HTERT RPE-1 (cell line): ENCODE measurements around the gene RBSN.

Experiments used
- in situ Hi-C: fragments of 300-500 bp; cut with MboI; formaldehyde crosslinking; loops from 4 replicates; pipeline ENCODE4 v1.14.3; 2020; ENCODE audit warnings: low sequenced_read_pairs

RBSN gene

DNA sequence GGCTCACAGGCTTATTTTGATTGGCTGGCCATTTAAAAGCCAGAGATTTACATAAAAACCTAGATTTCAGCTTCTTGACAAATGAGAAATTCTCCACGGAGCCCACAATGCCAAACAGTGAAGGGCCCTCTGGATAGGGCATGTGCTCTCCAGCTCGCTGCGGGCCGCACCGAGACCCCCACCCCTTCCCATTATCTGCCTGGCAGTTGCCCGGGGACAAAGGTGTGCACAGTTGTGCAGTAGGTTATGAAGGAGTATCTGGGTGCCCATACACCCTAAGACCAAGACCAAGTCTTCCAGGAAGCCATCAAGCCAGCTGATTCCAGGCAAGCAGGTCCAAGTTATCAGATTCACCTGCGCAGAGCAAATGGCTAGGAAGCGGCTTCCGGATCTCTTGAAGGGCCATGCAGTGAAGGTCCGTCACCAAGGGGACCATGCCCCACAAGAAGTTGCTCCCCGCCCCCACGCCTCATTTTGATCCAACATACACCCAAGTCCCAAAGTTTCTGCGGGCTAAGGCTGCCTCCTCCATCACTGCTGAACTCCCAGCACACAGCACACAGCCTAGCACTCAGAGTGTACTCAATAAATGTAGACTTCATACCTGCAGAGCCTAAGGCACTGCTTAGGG lies 35.2 kb downstream of the RBSN start:
- in situ Hi-C loops: no loop called here

DNA sequence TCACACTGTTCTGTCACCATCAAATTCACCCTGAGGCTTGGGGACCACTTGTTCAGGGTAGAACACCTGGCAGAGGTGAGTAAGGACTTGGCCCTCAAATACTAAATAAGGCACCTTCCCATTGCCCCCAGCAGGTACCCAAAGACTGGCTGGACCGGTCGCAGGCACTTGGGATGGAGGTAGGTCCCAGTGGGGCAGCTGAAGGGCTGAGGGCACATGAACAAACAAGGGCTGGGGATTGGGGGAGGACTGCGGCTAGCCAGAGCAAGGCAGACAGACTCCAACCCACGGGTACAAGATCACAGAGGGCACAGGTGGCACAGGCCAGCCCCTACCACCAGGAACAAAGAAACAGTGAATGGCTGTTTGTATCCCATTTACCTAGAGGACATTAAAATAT lies 35.7 kb downstream of the RBSN start:
- in situ Hi-C loops: no loop called here

DNA sequence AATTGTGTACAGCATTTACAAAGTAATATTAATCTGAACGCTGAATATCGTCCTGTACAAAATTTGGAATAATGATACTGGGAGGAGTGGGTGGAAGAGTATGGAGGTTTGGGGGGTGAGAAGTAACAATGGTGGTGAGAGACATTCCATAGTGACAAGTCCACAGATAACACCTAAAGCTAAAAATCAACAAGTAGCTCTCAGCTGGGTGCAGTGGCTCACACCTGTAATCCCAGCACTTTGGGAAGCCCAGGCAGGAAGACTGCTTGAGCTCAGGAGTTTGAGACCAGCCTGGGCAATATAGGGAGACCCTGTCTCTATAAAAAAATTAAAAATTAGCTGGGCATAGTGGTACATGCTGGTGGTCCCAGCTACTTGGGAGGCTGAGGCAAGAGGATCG lies 38.9 kb downstream of the RBSN start:
- in situ Hi-C loops: no loop called here

DNA sequence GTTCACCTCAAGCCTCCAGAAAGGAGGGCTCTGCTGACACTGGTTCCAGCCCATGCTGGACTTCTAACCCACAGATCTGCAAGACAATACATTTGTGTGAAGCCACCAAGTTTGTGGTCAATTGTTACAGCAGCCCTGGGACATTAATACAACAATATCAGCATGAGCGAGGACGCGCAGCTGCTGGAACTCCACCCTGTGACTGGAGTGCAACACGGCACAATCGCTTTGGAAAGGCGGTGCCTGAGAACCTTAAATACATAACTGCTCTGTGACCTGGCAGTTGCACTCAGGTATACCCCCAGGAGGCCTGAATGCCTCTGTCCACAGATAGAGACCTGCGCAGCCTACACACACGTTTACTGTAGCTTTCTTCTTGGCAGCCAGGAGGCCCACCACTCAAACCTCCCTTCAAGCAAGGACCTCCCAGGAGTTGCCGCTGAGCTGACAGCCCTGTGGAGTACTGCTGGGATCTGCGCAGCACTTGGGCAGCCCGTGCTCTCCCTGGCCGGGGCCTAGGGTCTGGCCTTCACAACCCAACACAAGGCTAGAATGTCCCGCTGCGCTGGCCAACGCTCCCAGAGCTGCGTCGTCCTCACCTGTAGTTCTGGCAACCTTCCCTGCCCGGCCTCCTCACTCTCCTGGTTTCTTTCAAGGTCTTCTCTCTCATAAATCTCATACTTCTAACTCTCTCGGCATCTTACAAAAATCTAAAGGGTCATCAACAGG lies 42.1 kb downstream of the RBSN start:
- in situ Hi-C loops: no loop called here

DNA sequence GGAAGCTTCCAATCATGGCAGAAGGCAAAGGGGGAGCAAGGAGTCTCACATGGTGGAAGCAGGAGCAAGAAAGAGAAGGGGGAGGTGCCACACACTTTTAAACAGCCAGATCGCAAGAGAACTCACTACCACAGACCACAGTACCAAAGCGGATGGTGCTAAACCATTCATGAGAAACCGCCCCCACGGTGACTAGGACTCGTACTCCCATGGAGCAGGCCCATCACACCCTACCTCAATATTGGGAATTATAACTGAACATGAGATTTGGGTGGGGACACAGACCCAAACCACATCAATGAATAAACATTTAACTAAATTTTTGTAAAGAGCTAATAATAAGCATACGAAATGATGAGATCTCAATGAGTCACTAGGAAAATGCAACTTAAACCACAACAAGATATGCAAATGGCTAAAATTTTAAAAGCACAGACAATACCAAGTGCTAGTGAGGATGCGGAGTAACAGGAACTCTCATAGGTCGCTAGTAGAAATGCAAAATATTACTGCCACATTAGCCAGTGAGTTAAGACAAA lies 43.9 kb downstream of the RBSN start:
- in situ Hi-C loops: no loop called here

DNA sequence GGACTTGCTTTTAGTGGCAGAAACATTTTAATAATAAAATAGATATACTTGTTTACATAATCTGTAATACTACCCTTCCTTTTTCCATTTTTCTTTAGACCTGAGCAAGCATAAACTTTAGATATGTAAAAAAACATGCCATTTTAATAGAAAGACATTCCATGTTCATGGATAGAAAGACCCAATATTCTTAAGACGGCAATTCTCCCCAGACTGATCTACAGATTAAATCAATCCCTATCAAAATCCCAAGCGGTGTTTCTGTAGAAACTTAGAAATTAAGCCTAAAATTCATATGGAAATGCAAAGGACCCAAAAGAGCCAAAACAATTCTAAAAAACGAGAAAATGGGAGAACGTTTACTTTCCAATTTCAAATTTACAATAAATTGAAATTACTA lies 45.4 kb downstream of the RBSN start:
- in situ Hi-C loops: no loop called here

DNA sequence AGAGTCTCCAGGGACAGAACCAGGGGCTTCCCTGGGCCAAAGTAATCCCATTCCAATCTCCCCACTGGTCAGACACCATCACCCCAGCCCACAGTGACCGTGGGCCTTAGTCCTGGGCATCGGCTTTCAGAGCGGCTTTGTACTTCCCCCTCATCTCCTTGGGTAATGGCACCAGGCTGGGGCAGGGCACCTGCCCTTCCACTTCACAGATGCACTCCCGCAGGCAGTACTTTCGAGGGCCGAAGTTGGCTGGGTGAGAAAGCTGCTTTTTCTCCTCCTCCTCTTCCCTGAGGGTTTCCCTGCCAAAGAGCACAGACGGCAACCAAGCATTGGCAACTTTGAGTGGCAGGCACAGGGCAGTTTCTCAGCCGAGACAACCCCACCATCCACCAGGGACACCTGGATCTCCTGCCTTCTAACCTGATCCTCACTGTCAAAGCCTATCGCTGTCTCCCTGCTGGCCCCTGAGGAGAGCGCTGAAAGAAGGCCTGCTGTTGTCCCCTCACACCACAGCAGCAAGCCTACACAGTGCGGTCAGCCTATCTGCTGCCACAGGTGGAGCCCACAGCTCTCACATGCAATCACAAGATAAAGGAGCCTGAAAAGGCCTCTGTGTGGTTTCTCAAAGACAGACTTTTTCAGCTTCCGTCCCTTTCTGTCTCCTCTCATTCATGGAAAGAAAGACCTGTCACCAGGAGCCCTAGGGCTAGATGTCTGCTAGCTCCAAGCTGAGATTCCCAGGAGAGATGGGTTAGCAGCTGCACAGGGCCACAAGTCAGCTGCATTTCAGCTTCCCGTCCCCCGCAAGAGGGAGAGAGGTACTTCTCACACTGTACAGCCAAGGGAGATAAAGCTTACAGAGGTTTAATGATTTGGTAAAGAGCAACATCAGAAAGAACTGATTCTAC lies 46.4 kb downstream of the RBSN start:
- in situ Hi-C loops: no loop called here

DNA sequence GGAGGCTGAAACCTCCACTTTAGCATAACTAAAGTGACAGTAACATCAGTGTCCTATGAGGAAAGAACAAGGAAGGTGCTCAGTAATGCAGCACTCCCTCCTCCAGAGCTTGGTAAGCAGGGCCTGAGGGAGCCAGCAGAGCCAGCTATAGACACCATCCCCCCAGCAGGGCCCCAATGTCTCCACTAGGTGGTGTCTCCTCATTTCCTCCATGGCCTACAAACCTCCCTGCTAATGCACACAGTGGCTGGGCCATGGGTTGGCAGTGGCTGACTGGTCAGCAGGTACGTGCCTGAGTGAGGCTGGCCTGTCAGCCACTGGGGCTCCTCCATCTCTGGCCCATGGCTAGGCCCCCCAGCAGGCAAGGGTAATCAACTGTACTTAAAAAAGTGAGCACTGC lies 47.4 kb downstream of the RBSN start:
- in situ Hi-C loops: no loop called here

DNA sequence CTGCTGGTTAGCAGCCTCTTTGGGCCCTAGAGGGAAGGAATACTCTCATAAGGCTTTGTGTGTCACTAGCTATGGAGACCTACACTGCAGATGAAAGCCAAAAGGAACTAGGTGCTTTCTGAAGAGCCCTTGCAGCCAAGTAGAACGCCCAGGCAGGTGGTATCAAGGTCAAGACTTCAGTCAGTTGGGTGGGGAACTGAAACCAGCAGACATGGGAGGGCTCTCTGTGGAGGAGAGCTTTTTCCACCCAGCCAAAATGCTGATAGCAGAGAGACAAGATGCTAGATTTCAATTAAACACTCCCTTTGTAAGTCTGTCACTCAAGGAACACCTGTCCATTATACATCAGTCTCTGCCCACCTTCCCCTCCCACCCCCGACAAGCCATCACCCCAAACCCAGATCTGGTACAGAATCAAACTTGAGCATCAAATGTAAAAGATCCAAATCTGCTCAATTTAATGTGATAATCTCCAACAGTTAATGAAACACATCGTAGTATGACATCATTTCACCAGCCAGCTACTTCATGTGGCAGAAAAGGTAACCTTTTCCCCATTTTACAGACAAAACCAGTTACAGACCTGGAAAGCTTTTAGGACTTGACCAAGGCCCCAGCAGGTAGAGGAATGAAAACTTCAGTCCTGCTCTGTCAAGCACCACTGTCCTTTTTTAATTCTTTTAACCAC lies 48.4 kb downstream of the RBSN start:
- in situ Hi-C loops: no loop called here

DNA sequence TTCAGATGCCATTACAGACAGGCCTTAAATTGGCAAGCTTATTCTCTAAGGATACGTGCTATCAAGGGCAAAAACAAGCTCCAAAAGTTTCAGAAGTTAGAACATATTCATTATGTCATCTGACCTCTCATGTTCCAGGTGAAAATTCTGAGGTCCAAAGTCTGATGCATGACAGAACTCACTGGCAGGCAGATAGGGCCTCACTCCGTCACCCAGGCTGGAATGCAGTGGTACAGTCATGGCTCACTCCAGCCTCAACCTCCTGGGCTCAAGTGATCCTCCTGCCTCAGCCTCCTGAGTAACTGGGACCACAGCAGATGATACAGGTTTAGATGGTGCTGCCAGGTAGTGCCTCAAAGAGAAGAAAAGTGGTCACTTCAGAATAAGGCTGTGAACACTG lies 49.4 kb downstream of the RBSN start:
- in situ Hi-C loops: no loop called here

DNA sequence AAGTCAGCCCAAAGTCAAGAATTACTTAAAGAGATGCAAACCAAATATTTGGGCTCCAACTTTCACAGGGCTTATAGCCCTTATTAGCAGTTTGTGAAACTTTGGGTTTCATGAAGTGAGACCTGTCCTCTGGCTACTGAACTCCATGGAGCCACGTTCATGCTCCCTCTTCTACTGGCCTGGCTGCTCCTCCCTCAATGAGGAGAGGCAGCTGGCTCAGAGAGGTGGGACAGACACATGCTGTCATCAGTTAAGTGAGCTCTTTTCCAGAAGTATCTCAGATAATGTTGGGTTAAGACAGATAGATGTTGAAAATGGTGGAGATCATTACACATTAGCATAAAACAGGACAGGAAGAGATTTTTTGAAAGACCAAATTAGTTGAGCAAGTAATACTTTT lies 53.3 kb downstream of the RBSN start:
- in situ Hi-C loops: no loop called here

DNA sequence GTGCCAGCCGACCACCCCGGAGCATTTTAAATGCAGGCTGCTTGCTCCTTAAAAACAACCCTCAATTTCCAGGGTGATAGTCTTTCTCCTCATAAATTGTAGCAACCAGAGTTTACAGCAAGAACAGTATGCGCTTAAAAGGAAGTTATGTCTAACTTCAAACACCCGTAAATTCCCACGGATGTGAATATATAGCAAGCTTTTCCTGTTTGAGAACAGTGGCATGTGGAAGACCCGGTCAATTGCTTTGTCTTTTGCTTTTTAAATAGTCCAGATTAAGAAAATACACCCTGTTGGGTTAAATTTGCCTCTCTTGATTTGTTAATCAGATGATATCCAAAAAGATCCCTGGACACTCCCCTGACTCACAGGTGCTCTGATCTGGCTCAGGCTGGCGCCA lies 54.6 kb downstream of the RBSN start:
- in situ Hi-C loops: no loop called here

DNA sequence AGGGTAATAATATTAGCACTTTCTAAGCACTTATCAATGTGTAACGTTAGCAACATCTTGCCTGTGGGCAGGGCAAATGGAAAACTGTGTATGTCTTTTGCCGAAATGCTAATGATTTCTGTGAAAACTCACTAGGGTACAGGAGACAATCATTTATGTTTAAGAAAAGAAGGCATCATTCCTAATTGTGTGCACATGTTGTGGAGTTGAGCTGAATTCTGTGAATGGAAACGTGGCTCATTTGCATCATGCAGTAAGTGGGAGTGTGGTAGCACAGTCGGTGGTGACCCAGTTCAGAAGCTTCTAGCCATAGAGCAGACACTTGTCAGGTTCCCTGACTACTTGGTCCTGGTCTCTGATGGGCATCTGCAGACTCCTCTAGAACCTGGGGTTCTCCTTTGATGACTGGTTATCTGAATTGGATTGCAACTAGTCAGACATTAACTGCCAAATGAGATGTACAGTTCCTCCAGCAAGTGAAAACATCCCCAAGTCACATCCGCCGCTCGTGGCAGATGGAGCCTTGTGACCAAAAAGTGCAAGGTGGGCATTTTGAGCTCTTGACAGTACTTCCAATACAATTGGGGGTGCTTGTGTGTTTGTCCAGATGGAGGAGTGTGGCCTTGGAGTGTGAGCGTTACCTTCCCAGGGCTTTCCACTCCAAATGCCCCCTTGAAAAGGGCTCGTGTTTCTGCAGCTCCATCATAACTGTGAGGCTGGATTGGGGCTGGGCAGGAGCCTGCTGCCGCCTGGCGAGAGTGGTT lies 55.4 kb downstream of the RBSN start:
- in situ Hi-C loops: no loop called here

DNA sequence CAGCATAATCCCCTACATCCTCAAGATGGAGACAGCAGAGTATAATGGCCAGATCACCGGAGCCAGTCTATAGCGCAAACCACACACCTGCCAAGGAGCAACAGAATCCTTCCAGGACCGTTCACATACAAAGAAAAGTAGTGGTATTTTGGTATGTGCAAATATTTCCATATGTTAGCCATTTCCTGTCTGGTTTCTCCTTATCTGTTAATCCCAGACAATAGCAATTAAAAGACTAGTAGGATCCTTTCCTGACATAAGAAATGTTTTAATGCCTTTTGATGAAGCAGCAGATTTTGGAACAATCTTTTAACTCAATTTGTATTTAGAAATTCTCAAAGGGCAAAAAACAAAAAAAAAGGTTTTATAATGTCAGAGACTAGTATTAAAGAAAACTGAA lies 56.0 kb downstream of the RBSN start:
- in situ Hi-C loops: no loop called here

DNA sequence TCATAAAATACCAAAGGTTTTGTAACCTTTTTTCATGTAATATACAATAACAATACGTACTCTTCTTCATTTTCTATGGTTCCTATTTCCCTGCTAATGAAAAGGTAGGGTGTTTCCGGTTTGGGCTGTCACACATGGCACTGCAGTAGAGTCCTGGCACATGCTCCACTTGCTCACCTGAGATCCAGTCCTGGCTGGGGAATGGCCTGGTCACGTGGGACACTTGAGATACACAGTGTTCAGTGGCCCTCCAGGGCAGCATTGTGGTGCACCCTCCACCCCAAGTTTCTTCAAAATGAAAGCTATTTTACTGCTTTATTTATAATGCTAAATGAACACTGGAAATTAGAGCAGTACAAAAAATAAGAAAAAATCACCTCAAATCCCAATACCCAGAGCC lies 57.0 kb downstream of the RBSN start:
- in situ Hi-C loops: no loop called here

DNA sequence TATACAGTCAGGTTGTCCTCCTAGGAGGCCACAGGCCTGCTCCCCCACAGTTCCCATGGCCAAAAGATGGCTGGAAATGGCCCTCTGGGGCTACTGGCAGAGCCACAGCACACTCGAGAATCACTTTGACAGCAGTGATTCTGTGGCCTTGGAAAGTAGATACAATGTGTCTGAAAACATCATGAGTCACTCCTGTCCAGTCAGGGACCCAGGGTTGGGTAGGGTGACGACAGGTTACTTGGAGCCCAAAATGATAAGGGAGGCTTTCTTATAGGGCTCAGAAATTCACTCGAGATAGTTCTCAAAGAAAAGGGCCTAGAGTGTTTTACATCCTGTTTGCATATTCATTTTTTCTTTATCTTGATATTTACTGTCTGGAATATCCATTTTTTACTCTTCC lies 58.1 kb downstream of the RBSN start:
- in situ Hi-C loops: no loop called here

DNA sequence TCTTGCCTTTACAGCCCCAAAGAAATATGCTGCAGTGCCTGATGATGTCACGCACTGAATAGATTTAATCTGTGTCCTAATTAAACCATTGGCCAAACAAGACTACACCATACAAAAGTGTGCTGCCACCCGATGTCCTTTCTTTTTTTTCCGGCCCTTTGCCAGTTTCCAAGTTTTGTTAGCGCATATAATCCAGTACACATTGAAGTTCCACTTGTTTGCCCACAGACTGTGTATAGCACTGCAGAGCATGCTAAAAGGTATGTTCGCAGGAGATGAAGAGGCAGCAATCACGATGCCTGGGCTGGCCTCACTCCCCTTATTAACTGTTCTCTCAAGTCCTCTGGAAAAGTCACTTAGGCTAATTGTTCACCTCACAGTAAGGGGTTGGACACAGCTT lies 60.6 kb downstream of the RBSN start:
- in situ Hi-C loops: no loop called here

DNA sequence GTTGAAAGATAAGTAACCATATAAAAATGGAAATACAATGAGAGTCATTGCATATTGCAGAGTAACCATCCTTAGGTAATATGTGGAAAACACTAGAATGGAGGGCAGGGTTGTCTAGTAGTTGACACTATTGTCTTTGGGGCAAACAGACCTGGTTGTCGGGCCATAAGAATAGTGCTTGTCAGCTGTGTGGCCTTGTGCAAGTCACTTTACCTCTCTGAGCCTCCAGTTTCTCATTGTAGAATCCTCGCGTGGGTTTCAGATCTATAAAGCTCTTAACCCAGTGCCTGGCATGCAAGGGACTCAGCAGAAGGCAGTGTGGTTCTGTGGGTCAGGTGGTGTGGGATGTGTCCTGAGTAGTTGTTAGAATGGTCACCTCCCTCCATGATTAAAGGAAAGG lies 65.8 kb downstream of the RBSN start:
- in situ Hi-C loops: no loop called here

DNA sequence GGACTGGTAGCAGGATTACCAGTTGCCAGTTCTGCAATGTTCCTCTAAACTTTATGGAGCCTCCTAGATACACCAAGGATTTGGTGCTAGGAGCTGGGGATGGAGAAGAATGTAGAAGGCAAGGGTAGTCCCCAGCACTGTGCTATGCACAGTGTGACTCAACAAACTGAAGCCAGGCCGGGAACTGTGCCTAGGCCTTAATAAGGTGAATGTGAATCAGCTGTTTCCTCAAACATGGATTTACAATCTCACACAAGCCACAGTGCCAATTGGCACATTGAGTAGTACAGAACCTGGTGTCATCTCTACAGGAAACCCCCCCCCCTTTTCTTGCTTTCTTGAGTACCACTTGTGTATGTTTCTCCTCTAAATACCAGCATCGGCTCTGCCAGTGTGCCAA lies 66.3 kb downstream of the RBSN start:
- in situ Hi-C loops: no loop called here

DNA sequence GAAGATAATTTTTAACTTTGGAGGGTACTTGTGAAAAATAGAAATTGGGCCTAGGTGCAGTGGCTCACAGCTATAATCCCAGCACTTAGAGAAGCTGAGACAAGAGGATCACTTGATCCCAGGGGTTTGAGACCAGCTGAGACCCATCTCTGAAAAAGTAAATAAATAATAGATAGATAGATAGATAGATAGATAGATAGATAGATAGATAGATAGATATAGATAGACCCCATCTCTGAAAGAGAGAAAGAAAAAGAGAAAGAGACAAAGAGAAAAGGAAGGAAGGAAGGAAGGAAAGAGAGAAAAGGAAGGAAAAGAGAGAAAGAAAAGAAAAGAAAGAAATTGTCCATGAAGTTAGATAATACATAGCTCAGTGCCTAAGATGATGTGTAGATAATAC lies 69.3 kb downstream of the RBSN start:
- in situ Hi-C loops: no loop called here
